Measurements from ENCODE around the gene ANKRD31. TPM values are rescaled to one million over a fixed set of nuclear protein-coding genes. Genes with fewer than 3 reads are reported as not detected.

The ANKRD31 gene
- total RNA-seq, 1 experiment from 2014 or later: 0.28 TPM

GRCh38 chr5:75021219-75021618 is 215.5 kb downstream of the ANKRD31 start:
- ChIA-PET CTCF (no interaction called here), POLR2A (interaction anchor here (0.7 to 1.3 kb wide), 2 partner anchors 11 to 448 kb away, joined by 3 read pairs; no protein-coding TSS in a partner anchor)
- Mint-ChIP-seq H3K27ac (ENCODE audit: low read depth, unreplicated experiment) (no peak overlapping the region), H3K36me3 (ENCODE audit: insufficient read depth, unreplicated experiment) (no peaks in the 10 kb centered on the region), H3K4me3 (ENCODE audit: unreplicated experiment) (no peak overlapping the region), H3K4me1 (ENCODE audit: insufficient read depth, unreplicated experiment) (no peaks in the 10 kb centered on the region), H3K27me3 (ENCODE audit: insufficient read depth, unreplicated experiment) (no peaks in the 10 kb centered on the region), H3K9me3 (ENCODE audit: unreplicated experiment) (no peaks in the 10 kb centered on the region)
- DNase-seq (ENCODE audit: unreplicated experiment): no peak
- TF ChIP-seq CTCF (IDR thresholded peaks at IDR 0.05; ENCODE audit: unreplicated experiment): no peak
- intact Hi-C loops (cut with micrococcal nuclease): no loop called here
- no TSS peak for BruUV-seq (replicated peaks)

- no peaks in the 10 kb centered on the region for H3K27me3 Mint-ChIP-seq (ENCODE audit: insufficient read depth, unreplicated experiment)
- H3K9me3 Mint-ChIP-seq (ENCODE audit: unreplicated experiment): no peaks in the 10 kb centered on the region
- CTCF ChIA-PET: interaction anchor here (0.6 to 0.7 kb wide), 2 partner anchors 101 to 310 kb away, joined by 4 read pairs; no protein-coding TSS in a partner anchor
- H3K36me3 Mint-ChIP-seq (ENCODE audit: insufficient read depth, unreplicated experiment): no peaks in the 10 kb centered on the region
- no peak for DNase-seq (ENCODE audit: unreplicated experiment)
- no TSS peak for BruUV-seq (replicated peaks)
- H3K4me1 Mint-ChIP-seq (ENCODE audit: insufficient read depth, unreplicated experiment): no peaks in the 10 kb centered on the region
- no peak for TF ChIP-seq CTCF (IDR thresholded peaks at IDR 0.05; ENCODE audit: unreplicated experiment)
- POLR2A ChIA-PET: interaction anchor here (0.7 kb wide), 1 partner anchor 107 kb away, joined by 3 read pairs; no protein-coding TSS in a partner anchor
- no peak overlapping the region for H3K27ac Mint-ChIP-seq (ENCODE audit: low read depth, unreplicated experiment)
- intact Hi-C loops (cut with micrococcal nuclease): no loop called here
- H3K4me3 Mint-ChIP-seq (ENCODE audit: unreplicated experiment): no peak overlapping the region
These were observed 216.5 kb downstream of the ANKRD31 start for GRCh38 chr5:75020016-75020656.

DNA sequence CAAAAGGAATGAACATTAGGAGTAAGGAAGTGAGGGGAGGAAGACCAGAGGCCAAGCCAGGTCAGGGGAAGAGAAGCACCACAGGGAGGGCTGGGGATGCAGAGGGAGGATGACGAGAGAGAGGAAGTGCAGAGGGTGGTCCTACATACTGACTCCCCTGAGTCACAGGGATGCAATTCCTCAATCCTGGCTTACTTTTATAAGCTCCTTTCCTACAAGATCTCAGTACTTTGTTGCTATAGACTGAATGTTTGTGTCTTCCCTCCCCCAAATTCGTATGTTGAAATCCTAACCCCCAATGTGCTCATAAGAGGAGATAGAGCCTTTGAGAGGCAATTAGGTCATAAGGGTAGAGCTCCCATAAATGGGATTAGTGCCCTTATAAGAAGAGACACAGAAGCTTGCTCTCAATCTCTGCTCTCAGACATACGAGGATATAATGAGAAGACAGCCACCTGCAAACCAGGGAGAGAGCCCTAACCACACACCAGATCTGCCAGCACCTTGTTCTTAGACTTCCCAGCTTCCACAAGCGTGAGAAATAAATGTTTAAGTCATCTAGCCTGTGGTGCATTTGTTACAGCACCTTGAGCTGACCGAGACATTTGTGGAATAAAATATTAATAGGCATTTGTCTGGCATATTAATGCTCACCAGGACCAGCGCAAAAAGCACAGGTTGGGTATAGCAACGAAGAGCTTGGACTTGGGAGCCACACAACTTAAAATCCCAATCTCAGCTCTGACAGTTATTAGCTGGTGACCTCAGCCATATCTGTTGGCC is 217.7 kb downstream of the ANKRD31 start:
- Mint-ChIP-seq H3K27me3 (ENCODE audit: insufficient read depth, unreplicated experiment) (no peaks in the 10 kb centered on the region), H3K36me3 (ENCODE audit: insufficient read depth, unreplicated experiment) (no peaks in the 10 kb centered on the region)

More for the DNA sequence above, 217.7 kb downstream of the ANKRD31 start:
- H3K9me3 Mint-ChIP-seq (ENCODE audit: unreplicated experiment): no peaks in the 10 kb centered on the region
- intact Hi-C loops (cut with micrococcal nuclease): no loop called here
- H3K27ac Mint-ChIP-seq (ENCODE audit: low read depth, unreplicated experiment): no peak overlapping the region
- H3K4me3 Mint-ChIP-seq (ENCODE audit: unreplicated experiment): no peak overlapping the region
- ChIA-PET CTCF (no interaction called here), POLR2A (interaction anchor here (0.7 kb wide), 1 partner anchor 108 kb away, joined by 3 read pairs; no protein-coding TSS in a partner anchor)
- BruUV-seq (replicated peaks): no TSS peak
- DNase-seq (ENCODE audit: unreplicated experiment): no peak
- no peaks in the 10 kb centered on the region for H3K4me1 Mint-ChIP-seq (ENCODE audit: insufficient read depth, unreplicated experiment)
- no peak for TF ChIP-seq CTCF (IDR thresholded peaks at IDR 0.05; ENCODE audit: unreplicated experiment)

Other genes starting within 250 kb of the ANKRD31 start
- gene GCNT4, start 184.3 kb downstream of the ANKRD31 start, total RNA-seq (2022): 1.4 and 1.8 TPM in 2 replicates
- 47.7 and 59.9 TPM in 2 replicates for gene HMGCR, start 100.3 kb upstream of the ANKRD31 start, total RNA-seq (2022)